ENCODE results near the gene PYY. TPM values are rescaled to one million over a fixed set of nuclear protein-coding genes. Genes with fewer than 3 reads are reported as not detected.
"Not testable (repeated sequence)": the region's sequence is repeated elsewhere in the genome, so short reads cannot be mapped to it uniquely, and the experiment has no call there.

PYY gene
- polyA plus RNA-seq, 1 donor, result not detected

DNA sequence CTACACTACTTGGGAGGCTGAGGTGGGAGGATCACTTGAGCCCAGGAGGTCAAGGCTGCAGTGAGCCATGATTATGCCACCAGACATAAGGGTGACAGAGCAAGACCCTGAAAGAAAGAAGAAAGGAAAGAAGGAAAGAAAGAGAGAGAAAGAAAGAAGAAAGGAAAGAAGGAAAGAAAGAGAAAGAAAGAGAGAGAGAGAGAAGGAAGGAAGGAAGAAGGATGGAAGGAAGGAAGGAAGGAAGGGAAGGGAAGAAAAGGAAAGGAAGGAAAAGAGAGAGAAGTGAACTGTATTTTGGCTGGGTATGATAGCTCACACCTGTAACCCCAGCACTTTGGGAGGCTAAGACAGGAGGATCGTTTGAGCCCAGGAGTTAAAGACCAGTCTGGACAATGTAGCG is 24.3 kb upstream of the PYY start:
- no peak for DNase-seq (ENCODE audit: low read depth)

DNA sequence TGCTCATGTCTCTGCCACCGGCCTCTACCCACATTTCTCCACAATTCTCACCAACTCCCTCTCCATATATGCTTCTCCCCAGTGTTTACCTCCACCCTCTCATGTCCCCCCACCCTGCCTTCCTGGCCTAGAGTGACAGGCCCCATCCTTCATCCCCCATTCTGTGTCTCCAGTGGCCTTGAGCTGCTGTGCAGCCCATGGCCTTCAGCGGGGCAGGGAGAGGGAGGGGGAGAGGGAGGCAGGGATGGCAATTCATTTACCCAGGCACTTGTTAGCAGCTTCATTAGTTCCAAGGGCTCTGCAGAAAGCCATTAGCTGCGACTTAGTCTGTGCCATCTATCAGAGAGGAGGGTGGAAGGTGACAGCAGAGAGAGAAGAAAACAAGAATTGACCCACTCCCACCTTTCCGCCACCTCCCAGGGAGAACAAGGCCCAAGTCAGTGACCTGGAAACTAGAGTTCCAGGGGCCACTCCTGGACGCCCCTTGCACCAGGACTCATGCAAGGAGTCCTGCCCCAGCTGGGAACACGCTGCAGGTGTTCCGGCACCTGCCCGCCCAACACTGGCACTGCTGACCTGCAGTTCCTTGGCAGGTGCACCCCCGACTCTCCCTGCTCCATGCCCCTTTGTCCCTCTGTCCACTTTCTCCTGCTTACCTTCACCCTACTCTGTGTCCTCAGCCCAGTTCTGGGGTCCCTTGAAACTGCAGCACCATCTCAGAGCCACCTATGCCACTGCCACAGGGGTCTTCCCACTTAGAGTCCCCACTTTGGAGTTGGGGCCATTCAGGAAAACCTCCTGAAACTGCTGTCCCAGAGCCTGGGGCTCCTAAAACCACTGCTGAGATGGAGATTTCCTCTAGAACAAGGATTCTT is 23.5 kb upstream of the PYY start:
- no peak for DNase-seq (ENCODE audit: low read depth)

DNA sequence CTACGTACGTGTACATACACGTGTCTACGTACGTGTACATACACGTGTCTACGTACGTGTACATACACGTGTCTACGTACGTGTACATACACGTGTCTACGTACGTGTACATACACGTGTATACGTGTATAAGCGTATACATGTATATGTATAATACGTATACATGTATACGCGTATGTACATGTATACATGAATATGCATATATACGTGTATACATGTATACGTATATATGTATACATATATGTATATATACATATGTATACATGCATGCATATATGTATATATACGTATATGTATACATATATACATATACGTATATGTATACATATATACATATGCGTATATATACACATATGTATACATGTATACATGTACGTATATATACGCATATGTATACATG is 22.2 kb upstream of the PYY start:
- no peak for DNase-seq (ENCODE audit: low read depth)

DNA sequence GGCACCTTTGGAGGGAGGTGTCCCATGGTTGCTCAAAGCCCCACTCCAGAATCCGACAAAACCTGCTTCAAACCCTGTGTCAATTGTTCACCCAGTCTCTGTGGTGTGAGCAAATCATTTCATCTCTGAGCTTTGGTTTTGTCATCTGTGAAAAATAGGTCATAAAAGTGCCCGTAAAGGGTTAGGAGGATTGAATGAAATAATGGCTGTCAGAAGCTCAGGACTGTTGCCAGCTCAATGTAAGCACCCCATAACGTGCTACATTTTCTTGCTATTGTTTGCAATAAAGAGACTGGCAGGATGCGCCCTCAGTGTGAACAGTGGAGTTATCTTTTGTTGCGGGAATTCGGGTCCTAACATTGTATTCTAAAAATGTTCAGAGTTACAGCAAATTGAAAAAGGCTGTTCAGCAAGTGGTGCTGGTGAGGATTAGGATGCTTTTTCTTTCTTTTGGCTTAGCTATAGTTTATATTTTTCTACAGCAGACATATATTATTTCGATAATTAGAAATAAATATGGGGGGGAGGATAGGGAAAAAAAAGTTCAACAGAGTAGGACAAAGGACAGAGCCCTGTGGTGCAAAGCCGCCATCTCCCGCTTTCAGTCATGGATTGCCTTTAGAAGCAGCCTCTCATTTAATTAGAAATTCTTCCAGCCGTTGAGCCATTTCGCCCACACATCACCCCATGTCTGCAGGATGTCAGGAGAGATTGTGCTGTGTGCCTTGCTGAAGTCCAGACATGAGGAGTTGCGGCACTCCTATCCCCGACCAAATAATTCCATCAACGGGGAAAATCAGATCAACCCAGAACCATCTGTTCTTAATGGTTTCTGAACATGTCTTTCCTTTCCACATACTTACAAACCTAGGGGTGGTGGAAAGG is 20.9 kb upstream of the PYY start:
- no peak for DNase-seq (ENCODE audit: low read depth)

DNA sequence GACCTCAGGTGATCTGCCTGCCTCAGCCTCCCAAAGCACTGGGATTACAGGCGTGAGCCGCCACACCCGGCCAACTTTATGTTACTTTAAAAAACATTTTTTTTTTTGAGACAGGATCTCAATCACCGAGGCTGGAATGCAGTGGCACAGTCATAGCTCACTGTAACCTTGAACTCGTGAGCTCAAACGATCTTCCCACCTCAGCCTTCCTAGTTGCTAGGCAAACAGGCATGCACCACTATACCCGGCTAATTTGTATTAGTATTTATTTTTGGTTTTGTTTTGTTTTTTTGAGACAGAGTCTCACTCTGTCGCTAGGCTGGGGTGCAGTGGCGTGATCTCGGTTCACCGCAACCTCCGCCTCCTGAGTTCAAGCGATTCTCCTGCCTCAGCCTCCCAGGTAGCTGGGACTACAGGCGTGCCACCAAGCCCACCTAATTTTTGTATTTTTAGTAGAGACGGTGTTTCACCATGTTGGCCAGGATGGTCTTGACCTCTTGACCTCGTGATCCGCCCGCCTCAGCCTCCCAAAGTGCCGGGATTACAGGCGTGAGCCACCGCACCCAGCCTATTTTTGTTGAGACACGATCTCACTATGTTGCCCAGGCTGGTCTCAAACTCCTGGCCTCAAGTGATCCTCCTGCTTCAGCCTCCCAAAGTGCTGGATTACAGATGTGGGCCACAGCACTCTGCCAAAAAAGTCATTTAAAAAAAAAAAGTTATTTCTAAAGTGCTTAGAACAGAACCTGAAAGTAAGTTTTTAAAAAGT is 18.9 kb upstream of the PYY start:
- DNase-seq (ENCODE audit: low read depth), result not testable (repeated sequence)

DNA sequence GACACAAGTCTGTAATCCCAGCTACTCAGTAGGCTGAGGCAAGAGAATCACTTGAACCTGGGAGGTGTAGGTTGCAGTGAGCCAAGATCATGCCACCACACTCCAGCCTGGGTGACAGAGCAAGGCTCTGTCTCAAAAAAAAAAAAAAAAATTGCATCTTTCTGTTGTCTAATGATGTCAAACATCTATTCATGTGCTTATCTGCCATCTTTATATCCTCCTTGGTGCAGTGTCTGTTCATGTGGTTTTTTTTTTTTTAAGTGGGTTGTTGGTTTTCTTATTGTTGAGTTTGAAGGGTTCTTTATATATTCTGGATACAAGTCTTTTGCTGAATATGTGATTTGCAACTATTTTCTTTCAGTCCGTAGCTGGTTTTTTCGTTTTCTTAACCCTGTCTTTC is 17.7 kb upstream of the PYY start:
- not testable (repeated sequence) for DNase-seq (ENCODE audit: low read depth)

DNA sequence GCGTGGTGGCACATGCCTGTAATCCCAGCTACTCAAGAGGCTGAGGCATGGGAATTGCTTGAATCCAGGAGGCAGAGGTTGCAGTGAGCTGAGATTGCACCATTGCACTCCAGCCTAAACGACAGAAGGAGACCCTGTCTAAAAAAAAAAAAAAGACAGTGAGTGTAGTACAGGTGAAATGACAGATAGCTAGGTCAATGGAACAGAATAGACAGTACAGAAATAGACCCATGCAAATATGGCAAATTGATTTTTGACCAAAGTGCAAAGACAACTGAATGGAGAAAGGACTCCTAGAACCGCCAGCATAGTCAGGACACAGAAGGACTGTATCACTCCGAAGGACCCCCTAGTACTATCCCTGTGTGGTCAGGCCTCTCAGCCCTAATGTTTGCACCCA is 16.6 kb upstream of the PYY start:
- DNase-seq (ENCODE audit: low read depth), result no peak

DNA sequence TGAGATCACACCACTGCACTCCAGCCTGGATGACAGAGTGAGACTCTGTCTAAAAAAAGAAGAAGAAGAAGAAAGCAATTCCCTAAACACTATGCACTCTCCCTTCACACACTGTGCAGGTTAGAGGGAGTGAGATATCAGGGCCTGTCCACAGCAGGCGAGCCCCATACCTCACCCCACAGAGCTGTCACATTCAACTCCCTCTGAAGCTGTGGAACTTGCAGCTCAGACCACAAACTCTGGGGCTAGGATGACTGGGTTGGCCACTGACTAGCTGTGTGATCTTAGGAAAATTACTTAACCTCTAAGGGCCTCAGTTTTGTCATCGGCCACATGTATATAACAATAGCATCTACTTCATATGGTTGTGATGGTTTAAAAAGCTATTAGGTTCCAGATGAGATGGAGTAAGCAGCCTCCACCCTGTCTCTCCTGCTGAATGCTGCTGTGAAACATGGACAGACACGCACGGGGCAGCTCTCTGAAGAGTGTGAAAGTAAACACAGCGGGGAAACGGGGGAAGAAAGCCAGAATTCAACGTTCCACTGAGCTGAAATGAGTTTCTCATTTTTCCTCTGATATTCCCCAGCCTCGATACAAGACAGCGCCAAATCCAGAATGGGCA is 13.6 kb upstream of the PYY start:
- no peak for DNase-seq (ENCODE audit: low read depth)

DNA sequence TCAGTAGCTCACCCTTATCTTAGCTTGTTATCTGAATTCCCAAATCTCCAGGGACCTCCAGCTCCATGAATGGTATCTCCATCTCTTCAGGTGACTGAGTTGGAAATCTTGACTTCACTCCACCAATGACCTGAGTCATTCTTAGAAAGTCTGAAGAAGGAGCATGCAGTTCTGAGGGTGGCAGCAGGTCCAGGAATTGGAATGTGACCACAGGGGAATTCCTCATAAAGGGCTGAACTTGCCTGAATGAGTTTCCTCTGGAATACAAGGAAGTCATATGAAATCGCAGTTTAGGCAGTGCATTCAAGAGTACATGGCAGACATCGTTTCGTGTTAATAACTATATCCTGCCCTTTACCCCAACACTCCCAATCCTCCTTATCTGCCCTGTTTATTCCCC is 12.5 kb upstream of the PYY start:
- no peak for DNase-seq (ENCODE audit: low read depth)

DNA sequence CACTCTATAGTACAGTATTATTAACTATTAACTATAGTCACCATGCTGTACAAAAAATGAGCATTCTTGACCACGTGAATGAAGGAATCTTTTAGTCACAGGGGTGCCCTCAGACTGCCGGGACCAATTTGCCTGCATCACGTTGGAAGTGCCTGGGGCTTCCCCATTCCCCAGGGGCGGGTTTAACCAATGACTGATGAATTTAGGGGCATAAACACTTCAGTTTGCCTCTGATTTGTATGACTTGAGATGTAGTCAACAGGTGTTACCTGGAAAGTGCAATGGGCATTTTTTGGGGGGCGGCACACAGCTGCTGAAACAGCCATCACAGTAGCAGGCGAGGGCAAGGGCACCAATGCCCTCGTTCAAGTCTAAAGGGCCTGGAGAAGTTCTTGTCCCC is 8.7 kb upstream of the PYY start:
- no peak for DNase-seq (ENCODE audit: low read depth)

DNA sequence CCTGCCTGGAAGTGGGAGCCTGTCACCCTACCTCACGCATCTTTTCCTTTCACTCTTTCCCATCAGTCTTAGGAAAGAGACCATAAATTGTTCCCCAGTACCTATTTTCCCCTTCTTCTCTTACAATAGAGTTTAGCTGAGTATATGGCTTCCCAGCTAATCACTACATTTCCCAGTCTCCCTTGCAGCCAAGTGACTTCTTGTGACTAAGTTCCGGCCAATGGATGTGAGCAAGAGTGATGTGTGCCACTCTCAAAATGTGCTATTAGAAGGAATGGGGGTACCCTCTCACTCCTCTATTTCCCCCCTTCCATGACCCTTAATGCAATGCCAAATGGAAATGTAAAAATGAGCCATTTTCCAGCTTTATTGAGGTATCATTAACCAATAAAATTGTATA is 8.2 kb upstream of the PYY start:
- DNase-seq (ENCODE audit: low read depth), result no peak

DNA sequence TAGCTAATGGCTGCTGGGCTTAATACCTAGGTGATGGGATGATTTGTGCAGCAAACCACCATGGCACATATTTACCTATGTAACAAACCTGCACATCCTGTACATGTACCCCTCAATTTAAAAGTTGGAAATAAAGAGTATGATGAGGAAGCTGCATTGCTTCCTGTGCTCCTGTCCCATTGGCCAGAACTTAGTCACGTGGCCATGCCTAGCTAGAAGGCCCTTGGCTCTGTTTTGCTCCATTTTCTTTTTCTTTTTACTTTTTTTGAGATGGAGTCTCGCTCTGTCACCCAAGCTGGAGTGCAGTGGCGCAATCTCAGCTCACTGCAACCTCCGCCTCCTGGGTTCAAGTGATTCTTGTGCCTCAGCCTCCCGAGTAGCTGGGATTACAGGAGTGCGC is 7.6 kb upstream of the PYY start:
- not testable (repeated sequence) for DNase-seq (ENCODE audit: low read depth)

DNA sequence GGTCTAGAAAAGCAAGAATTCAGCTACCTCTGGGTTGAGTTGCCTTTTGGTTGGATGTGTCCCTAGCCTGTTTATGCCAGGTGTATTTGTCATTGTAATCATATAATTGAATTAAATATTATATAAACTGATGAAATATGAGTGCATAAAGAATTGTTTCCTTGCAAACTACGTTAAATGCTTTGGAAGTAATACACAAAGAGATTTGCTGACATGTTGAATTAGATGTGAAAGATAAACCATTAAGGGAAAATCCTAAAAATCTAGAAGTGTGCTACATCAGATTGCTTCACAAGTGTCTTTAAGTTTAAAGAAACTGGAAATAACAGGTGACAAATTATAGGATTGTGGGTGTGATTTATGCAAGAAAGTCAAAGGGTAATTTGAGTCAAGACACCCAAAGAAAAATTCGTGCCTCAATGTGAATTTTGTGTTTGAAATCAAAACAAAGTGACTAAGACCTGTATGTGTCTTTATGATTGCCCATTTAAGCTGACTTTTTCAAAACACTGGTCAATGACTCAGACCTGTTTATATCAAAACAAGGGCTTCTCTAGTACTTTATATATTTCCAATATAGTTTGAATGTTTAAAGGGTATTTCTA is 5.1 kb upstream of the PYY start:
- DNase-seq (ENCODE audit: low read depth), result no peak

DNA sequence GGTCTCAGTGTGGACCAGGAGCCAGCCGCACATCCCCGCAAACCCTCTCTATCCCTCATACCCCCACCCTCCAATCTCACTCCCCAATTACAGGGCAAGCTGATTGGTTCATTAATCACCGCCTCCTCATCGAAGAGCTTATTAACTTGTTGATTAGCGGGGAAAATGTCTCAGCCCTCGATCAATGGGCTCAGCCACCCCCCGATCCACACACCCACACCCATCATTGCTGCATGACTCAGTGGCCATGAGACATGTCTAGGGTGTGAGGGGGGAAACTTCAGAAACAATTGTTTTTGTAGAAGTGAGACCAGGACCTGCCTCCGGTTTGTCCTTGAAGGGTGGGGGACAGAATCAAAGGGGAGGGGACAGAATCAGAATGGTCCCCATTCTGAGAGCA is 2.5 kb upstream of the PYY start:
- no peak for DNase-seq (ENCODE audit: low read depth)

DNA sequence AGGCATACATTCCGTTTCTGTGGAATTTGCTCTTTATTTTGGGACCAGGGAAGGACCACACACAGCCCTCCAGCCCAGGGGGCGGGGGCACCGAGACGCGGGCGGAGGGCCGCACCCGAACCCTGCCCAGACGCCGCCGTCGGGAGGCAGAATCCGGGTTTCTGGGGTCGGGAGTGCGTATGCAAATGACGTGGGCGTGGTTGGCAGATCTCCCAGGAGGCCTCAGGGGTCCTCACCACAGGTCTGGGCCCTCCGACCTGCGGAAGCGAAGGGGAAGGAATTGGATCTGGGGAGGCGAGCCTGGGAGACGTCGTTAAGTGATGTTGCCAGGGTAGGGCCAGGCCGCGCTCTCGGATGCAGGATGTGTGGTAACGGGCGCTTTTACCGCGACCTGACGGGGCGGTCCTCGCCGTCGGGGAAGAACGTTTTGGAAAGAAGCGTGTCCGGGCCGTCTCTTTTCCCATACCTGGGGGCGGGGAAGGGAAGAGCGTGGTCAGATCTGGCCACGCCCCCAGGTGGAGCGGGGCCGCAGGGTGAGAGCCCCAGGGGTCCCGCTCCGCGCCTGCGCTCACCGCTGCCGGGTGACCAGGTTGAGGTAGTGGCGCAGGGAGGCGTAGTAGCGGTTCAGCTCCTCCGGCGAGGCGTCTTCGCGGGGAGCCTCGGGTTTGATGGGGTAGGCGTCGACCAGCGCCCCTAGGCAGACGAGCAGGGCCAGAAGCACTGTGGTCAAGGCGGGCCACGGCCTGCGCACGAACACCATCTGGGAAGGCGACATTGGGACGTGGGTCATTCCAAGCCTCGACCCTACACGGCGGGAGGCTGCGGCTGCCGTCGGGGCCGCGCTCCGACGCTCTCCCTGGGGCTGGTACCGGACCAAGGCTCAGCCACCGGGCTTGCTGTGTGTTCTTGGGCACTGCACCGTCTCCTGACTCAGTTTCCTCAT is 745 bp downstream of the PYY start:
- no peak for DNase-seq (ENCODE audit: low read depth)

DNA sequence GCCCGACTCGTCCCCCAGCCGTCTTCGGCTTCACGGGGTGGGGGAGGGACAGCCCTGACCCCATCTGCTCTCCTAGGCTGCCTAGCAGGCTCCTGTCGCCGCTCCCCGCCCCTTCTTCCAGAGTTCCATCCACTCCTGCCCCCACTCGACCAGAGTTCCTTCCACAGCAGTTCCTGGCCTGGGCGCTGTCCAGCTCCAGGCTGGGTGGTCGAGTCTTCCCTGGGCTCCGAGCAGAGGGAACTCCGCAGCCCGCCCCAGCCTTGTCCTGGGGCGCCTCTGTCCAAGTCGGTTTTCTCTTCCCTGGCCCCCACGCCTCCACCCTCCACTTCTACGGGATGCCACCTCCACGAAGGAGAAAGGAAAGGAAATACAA is 1.4 kb downstream of the PYY start:
- DNase-seq (ENCODE audit: low read depth), result no peak

DNA sequence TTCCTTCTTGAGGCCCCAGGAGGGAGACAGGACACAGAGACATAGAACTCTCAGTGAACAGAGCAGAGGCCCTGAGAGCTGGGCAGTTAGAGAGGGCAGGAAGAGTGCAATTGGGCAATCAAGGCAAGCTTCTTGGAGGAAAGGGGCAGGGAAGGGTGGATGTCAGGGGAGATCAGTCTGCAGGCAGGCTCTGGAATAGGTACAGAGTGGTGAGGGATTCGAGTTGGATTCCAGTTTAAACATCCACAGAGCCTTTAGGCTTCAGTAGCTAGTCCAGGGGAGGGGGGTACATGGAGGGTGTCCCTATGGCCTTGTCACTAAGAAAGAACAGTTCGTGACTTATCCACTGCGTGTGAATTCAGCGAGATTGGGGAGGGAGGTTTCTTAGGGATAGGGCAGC is 2.0 kb downstream of the PYY start:
- no peak for DNase-seq (ENCODE audit: low read depth)

DNA sequence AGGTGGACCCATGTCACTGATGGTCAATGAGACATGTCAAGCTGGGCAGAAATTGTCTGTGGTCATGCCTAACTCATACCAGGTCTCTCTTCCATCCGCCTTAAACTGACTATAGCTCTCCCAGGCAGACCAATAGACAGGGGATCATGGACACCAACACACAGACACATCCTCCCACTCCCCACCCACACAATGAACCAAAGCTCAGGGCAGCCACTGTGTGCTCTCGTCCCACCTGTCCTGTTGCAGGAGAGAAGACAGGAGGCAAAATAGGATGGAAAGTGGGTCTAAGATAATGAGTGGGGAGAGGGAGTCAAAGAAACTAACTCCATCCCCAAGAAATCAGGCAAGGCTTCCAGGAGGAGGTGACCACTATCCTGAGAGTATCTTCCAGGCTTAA is 3.2 kb downstream of the PYY start:
- DNase-seq (ENCODE audit: low read depth), result no peak

DNA sequence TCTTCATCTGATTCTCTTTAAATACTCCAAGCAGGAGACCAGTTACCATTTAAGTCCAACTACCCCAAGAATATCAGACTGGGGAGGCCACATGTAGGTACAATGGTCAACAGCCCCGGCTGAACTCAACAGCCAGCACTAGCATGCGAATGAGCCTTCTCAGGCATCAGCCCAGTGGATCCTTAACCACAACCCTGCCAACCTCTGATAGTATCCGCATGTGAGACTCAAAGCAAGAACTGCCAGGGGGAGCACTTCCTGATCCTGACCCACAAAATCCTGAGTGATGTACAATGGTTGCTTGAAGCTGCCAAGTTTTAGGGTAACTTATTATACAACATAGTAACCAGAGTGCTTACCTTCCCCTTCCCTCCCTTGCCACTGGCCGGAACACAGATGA is 4.0 kb downstream of the PYY start:
- no peak for DNase-seq (ENCODE audit: low read depth)

DNA sequence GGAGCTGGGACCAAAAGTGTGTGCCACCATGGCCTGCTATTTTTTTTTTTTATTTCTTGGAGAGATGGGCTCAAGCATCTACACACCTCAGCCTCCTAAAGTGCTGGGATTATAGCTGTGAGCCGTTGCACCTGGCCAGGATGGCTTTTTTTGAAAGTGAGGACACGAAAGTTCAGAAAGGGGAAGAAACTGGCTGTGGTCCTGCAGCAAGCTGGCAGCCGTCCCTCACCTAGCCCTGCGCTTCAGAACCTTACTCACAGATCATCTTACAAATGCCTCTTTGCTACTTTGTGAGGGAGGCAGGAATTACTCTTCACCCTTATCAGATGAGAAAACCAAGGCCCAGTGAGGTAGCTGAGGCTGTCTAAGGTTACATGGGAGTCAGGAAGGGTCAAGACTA is 7.0 kb downstream of the PYY start:
- DNase-seq (ENCODE audit: low read depth), result no peak

All from forelimb muscle (tissue), 1 donor.